HCT116 (cell line): ENCODE measurements around the gene HSPA13. TPM values are rescaled to one million over a fixed set of nuclear protein-coding genes. Genes with fewer than 3 reads are reported as not detected.

Experiments used
- ATAC-seq: fragments of 200-7000 bp; cut with Tn5 transposase; 2 replicates; pipeline ENCODE4 v1.9.1; 2020; ENCODE audit warnings: mild to moderate bottlenecking, moderate library complexity
- BruUV-seq: library from RNA; stranded (reverse); fragments of 400-500 nt; replicated peaks from 2 replicates; lab custom pipeline; 2021; lab: Mats Ljungman, UMichigan
- CTCF ChIA-PET: fragments of 300-600 bp; sonication (Branson Sonifier 250); formaldehyde crosslinking; loops from one replicate; lab custom pipeline; 2021; ENCODE audit warnings: antibody characterized with exemption; lab: Charles Lee
- POLR2A ChIA-PET: fragments of 300-600, 350-600 bp; sonication (Branson Sonifier 250); formaldehyde crosslinking; loops from one replicate; lab custom pipeline; 2021; ENCODE audit warnings: antibody characterized with exemption; lab: Charles Lee
- RAD21 ChIA-PET, 2 experiments: fragments of 300-600 bp; sonication (Branson Sonifier 250); formaldehyde crosslinking; loops; one replicate each; lab custom pipeline; 2023; ENCODE audit warnings: low total read pairs in 2 of 2; ENCODE audit not compliant: uncharacterized antibody in 2 of 2, unreplicated experiment in 2 of 2, low non-redundant PET in 1 of 2; lab: Charles Lee
- DNase-seq: peaks from one replicate; pipeline ENCODE4 v3.0.0-alpha.2; 2010; ENCODE audit warnings: low read depth, low spot score
- H2AFZ ChIP-seq: fragments of 200-600 bp; shearing (Covaris generic), sonication (generic); 2 replicates; pipeline ENCODE4 v1.6.1; 2017; ENCODE audit warnings: low read depth, mixed run types, mixed read lengths, antibody characterized with exemption, low read length; ENCODE audit not compliant: poor library complexity, severe bottlenecking
- H3K27ac ChIP-seq: 2 replicates; pipeline ENCODE4 v1.5.1; 2012; ENCODE audit warnings: low read depth, low read length
- H3K27me3 ChIP-seq: fragments of 200-600 bp; sonication (generic); 2 replicates; pipeline ENCODE4 v1.6.1; 2016; ENCODE audit warnings: mixed run types, low read length, mixed read lengths; ENCODE audit not compliant: insufficient read depth
- H3K36me3 ChIP-seq, 2 experiments: fragments of 200-500 bp in 1 of 2; fragments of 200-600 bp in 1 of 2; sonication (Bioruptor generic) in 1 of 2; sonication (generic) in 1 of 2; 2 replicates each; pipeline versions ENCODE4 v1.5.1 to v1.6.1; 2014 to 2016; ENCODE audit warnings: low read length in 2 of 2, inconsistent platforms in 1 of 2, mixed read lengths in 1 of 2, mixed run types in 1 of 2; ENCODE audit not compliant: insufficient read depth in 2 of 2, control insufficient read depth in 1 of 2
- H3K4me1 ChIP-seq, 2 experiments: fragments of 200-600 bp in 1 of 2; sonication (generic) in 1 of 2; 2 replicates each; pipeline versions ENCODE4 v1.5.1 to v1.6.1; 2012 to 2017; ENCODE audit warnings: low read length in 2 of 2, inconsistent platforms in 1 of 2, mild to moderate bottlenecking in 1 of 2, mixed read lengths in 1 of 2, mixed run types in 1 of 2, moderate library complexity in 1 of 2; ENCODE audit not compliant: insufficient read depth in 2 of 2, control insufficient read depth in 1 of 2
- H3K4me2 ChIP-seq: fragments of 200-600 bp; sonication (generic); 2 replicates; pipeline ENCODE4 v1.6.1; 2017; ENCODE audit warnings: mixed run types, low read length, mixed read lengths
- H3K4me3 ChIP-seq, 2 experiments: fragments of 200-600 bp in 1 of 2; sonication (generic) in 1 of 2; replicated peaks in 1 of 2; 2 replicates each; pipeline ENCODE4 v1.5.1; 2011 to 2016; ENCODE audit warnings: low read length in 2 of 2, control low read depth in 1 of 2, low read depth in 1 of 2, mild to moderate bottlenecking in 1 of 2, mixed read lengths in 1 of 2, mixed run types in 1 of 2
- H3K79me2 ChIP-seq: fragments of 200-600 bp; sonication (generic); 2 replicates; pipeline ENCODE4 v1.6.1; 2017; ENCODE audit warnings: mild to moderate bottlenecking, mixed run types, low read length, moderate library complexity, mixed read lengths; ENCODE audit not compliant: insufficient read depth
- H3K9ac ChIP-seq: fragments of 200-600 bp; sonication (generic); 2 replicates; pipeline ENCODE4 v1.6.1; 2016; ENCODE audit warnings: low read length, mixed read lengths
- H3K9me2 ChIP-seq: fragments of 200-600 bp; sonication (generic), shearing (Covaris generic); 2 replicates; pipeline ENCODE4 v1.6.1; 2017; ENCODE audit warnings: mixed run types, mild to moderate bottlenecking, moderate library complexity; ENCODE audit not compliant: insufficient read depth
- H3K9me3 ChIP-seq, 2 experiments: fragments of 200-500 bp in 1 of 2; fragments of 200-600 bp in 1 of 2; sonication (Bioruptor generic) in 1 of 2; sonication (generic) in 1 of 2; 2 replicates each; pipeline ENCODE4 v1.6.1; 2014 to 2017; ENCODE audit warnings: low read length in 2 of 2, mixed read lengths in 2 of 2, inconsistent platforms in 1 of 2, low read depth in 1 of 2, mild to moderate bottlenecking in 1 of 2, mixed run types in 1 of 2, moderate library complexity in 1 of 2; ENCODE audit not compliant: control insufficient read depth in 1 of 2, insufficient read depth in 1 of 2
- H4K20me1 ChIP-seq: fragments of 200-600 bp; sonication (generic), shearing (Covaris generic); 2 replicates; pipeline ENCODE4 v1.6.1; 2017; ENCODE audit warnings: mixed run types, mild to moderate bottlenecking, moderate library complexity; ENCODE audit not compliant: insufficient read depth
- CBX3 ChIP-seq: IDR thresholded peaks from 2 replicates; pipeline ENCODE4 v1.6.1; 2012; ENCODE audit warnings: low read depth
- CEBPB ChIP-seq: IDR thresholded peaks from 2 replicates; pipeline ENCODE4 v1.6.1; 2012; ENCODE audit warnings: low read depth
- EGR1 ChIP-seq: IDR thresholded peaks from 2 replicates; pipeline ENCODE4 v1.6.1; 2012; ENCODE audit warnings: low read depth
- EZH2 ChIP-seq: fragments of 200-600 bp; sonication (generic); IDR thresholded peaks from 2 replicates; pipeline ENCODE4 v1.6.1; 2017; ENCODE audit warnings: antibody characterized with exemption, mixed run types
- EZH2phosphoT487 ChIP-seq: fragments of 200-600 bp; IDR thresholded peaks from 2 replicates; pipeline ENCODE4 v1.6.1; 2018; ENCODE audit warnings: antibody characterized with exemption, borderline replicate concordance
- FOSL1 ChIP-seq: IDR thresholded peaks from 2 replicates; pipeline ENCODE4 v1.6.1; 2012; ENCODE audit warnings: low read depth
- JUND ChIP-seq: IDR thresholded peaks from 2 replicates; pipeline ENCODE4 v1.6.1; 2012
- POLR2A ChIP-seq: IDR thresholded peaks from 2 replicates; pipeline ENCODE4 v1.7.0; 2011; ENCODE audit warnings: borderline replicate concordance; ENCODE audit not compliant: insufficient read depth, insufficient read length; ENCODE audit errors: extremely low read depth
- POLR2AphosphoS5 ChIP-seq: IDR thresholded peaks from 2 replicates; pipeline ENCODE4 v1.6.1; 2011; ENCODE audit warnings: mild to moderate bottlenecking, low read depth, low read length, moderate library complexity
- RAD21 ChIP-seq: IDR thresholded peaks from 2 replicates; pipeline ENCODE4 v1.6.1; 2012; ENCODE audit warnings: low read depth, mild to moderate bottlenecking
- REST ChIP-seq: IDR thresholded peaks from 2 replicates; pipeline ENCODE4 v1.6.1; 2012; ENCODE audit warnings: low read depth
- SP1 ChIP-seq: IDR thresholded peaks from 2 replicates; pipeline ENCODE4 v1.6.1; 2012; ENCODE audit warnings: low read depth
- SRF ChIP-seq: IDR thresholded peaks from 2 replicates; pipeline ENCODE4 v1.6.1; 2012; ENCODE audit warnings: low read depth
- YY1 ChIP-seq: IDR thresholded peaks from 2 replicates; pipeline ENCODE4 v1.6.1; 2011; ENCODE audit warnings: low read length, low read depth, moderate library complexity, mild to moderate bottlenecking; ENCODE audit not compliant: insufficient replicate concordance; ENCODE audit errors: extremely low read depth
- ZFX ChIP-seq: fragments of 450-650 bp; IDR thresholded peaks from 2 replicates; pipeline ENCODE4 v1.6.1; 2017
- ZNF274 ChIP-seq: fragments of 200-500 bp; sonication (Bioruptor generic); IDR thresholded peaks from 2 replicates; pipeline ENCODE4 v1.6.1; 2014; ENCODE audit warnings: mild to moderate bottlenecking, low read depth, low read length, inconsistent platforms
- intact Hi-C: fragments of 100-400 bp; cut with micrococcal nuclease; formaldehyde crosslinking; loops from 2 replicates; pipeline ENCODE4 v1.10.0; 2022
- total RNA-seq: library from RNA; stranded (reverse); gene quantifications from one replicate; pipeline ENCODE4 v1.2.1, GENCODE V29; 2021; ENCODE audit not compliant: unreplicated experiment

HSPA13 gene
- total RNA-seq, 1 experiment from 2014 or later: 32.7 TPM

GRCh38 chr21:14358775-14359174 lies 24.2 kb downstream of the HSPA13 start:
- Histone ChIP-seq H3K4me2 (no peak overlapping the region), H2AFZ (no peak overlapping the region), H3K36me3 (no peaks in the 10 kb centered on the region), H4K20me1 (no peaks in the 10 kb centered on the region), H3K79me2 (no peaks in the 10 kb centered on the region), H3K4me3 (no peak overlapping the region), H3K9ac (no peak overlapping the region), H3K9me3 (no peaks in the 10 kb centered on the region), H3K4me1 (no peaks in the 10 kb centered on the region), H3K9me2 (no peaks in the 10 kb centered on the region), H3K27ac (no peak overlapping the region), H3K27me3 (no peaks in the 10 kb centered on the region)
- TF ChIP-seq ZNF274: no peak
- TF ChIP-seq SRF: no peak
- no peak for TF ChIP-seq POLR2AphosphoS5
- no peak for TF ChIP-seq JUND
- TF ChIP-seq ZFX: no peak
- no peak for TF ChIP-seq FOSL1
- TF ChIP-seq EGR1: no peak
- TF ChIP-seq YY1: no peak
- TF ChIP-seq RAD21: no peak
- no peak for TF ChIP-seq CEBPB
- TF ChIP-seq EZH2phosphoT487: no peak
- TF ChIP-seq POLR2A: no peak
- no peak for TF ChIP-seq SP1
- TF ChIP-seq CBX3: no peak
- TF ChIP-seq REST: no peak
- TF ChIP-seq EZH2: no peak
- ChIA-PET POLR2A (no interaction called here), RAD21 (no interaction called here), CTCF (no interaction called here)
- no TSS peak for BruUV-seq
- no peak for ATAC-seq
- DNase-seq: no peak
- intact Hi-C loops: no loop called here
